GM21723 (cell line): ENCODE measurements around the gene NPRL2.

ENCODE experiments used
- ATAC-seq: cut with Tn5 transposase; IDR thresholded peaks from one replicate; pipeline ENCODE4 v1.9.1; 2021; ENCODE audit warnings: mild to moderate bottlenecking, moderate library complexity; ENCODE audit not compliant: unreplicated experiment

The NPRL2 gene

GRCh38 chr3:50373146-50374051 is 22.8 kb upstream of the NPRL2 start:
- ATAC-seq: no peak

- no peak for ATAC-seq
Measured at GRCh38 chr3:50372349-50372748, 21.8 kb upstream of the NPRL2 start.

- no peak for ATAC-seq
Measured at GRCh38 chr3:50371133-50371685, 20.6 kb upstream of the NPRL2 start.

GRCh38 chr3:50370594-50370993 is 20.0 kb upstream of the NPRL2 start:
- no peak for ATAC-seq

GRCh38 chr3:50369012-50369670 is 18.6 kb upstream of the NPRL2 start:
- no peak for ATAC-seq

DNA sequence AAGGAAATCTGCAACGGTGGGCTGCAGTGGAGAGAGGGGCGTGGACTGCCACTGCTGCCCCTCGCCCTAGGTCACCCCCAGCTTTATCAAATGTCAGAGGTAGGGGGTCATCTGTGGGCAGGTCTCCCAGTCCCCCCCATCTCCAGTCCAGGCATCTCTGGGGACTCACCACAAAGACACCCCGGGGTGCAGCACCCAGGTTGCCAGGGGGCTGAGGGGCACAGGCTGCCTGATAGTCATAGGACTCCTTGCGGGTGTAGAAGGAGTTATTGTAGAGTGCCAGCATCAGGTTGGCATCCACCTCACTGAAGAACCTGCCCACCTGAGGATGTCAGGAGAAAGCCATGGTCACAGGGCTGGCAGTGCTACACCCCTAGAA is 15.3 kb upstream of the NPRL2 start:
- ATAC-seq: no peak

DNA sequence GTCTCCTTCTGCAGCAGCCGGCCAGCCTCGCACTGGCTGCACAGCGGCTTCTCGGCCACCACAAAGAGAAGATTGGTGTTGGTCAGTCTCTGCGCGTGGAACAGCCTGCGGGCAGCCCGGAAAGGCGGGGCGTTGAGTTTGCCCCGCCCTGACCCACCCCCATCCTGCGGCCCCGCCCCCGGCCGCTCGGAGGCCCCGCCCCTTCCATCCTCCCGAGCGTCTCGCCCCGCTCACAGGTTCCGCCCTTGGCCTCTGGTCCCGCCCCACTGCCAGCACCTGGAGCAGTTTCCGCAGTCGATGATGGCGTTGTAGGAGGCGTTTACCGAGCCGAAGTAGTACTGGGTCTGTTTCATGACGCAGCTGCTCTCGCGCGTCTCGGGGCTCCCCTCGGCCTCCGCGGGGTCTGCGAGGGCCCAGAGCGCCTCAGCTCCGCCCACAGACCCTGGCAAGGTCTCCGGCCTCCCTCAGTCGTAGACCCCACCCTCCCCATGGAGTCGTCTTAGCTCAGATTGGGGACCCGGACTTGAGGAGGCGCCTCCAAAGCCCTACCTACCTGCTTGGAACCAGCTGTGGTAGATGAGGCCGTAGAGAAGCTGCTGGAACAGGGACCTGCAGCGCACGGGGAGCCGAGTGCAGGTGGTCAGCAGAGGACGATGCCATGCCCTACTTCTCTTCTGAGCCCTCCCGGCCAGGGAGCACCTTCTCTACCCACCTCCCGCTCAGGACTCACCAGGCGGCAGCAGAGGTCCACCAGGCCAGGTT is 14.7 kb upstream of the NPRL2 start:
- peak; percentile 85 for ATAC-seq

GRCh38 chr3:50364573-50365079 is 14.1 kb upstream of the NPRL2 start:
- no peak for ATAC-seq

DNA sequence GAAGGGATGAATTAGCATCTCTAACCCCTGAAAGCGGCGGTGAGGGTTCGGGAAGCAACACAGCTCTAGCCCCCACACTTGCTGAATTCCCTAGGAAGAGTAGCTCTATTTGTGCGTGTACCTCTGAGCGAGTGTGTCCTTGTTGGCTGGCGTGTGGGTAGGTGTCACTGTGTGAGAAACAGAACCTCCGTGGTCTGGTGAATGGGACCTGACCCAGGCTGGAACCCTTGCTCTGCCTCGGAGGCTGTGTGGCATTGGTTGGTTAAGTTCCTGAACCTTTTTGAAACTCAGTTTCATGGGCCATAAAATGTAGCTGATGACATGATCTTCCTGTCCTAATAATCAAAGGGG is 9.2 kb upstream of the NPRL2 start:
- peak; percentile 15 for ATAC-seq

DNA sequence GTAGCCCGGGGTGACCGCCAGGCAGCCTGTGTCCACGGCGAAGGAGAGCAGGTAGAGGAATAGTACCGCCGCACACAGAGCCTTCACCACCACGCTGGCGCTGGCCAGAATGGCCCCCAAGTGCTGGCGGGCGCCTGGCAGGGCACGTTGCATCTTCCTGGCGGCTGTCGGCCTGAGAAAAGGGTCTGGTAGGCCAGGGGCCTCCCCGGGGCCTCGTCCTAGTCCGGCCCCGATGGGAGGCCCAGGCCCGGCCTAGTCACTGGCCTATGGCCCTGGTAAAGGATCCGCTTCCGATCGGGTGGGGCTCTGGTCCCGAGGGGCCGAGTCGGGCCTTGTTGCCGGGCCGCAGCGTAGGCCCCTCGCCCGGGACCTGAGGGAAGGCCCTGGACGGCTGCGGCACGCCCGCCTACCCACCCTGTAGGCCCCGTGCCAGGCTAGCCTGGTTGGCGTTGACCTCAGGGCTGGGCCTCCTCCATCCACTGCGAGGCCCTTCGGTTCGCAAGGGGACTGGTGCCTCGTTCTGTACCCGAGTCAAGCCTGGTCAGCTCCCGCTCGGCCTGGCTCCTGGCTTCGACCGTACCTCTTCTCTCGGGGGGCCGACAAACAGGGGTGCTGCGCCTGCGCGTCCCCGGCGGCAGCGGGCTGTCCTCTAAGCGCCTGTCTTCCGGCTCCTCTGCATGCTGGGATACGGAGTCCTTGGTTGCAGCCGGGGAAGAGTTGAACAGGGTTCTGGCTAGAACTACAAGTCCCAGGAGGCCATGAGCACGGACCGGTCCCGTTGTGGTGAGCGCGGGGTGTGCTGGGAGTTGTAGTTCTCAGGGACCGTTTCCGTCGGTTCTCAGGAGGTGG is 8.6 kb upstream of the NPRL2 start, which contains the start of gene TMEM115:
Gene TMEM115, minus strand, starts transcription at position 611 of the 849 bp plus-strand sequence. Its CDS starts 458 bp downstream, at position 153.
- ATAC-seq: peak; percentile 99

- no peak for ATAC-seq
Measured at GRCh38 chr3:50358355-50358910, 7.9 kb upstream of the NPRL2 start.

DNA sequence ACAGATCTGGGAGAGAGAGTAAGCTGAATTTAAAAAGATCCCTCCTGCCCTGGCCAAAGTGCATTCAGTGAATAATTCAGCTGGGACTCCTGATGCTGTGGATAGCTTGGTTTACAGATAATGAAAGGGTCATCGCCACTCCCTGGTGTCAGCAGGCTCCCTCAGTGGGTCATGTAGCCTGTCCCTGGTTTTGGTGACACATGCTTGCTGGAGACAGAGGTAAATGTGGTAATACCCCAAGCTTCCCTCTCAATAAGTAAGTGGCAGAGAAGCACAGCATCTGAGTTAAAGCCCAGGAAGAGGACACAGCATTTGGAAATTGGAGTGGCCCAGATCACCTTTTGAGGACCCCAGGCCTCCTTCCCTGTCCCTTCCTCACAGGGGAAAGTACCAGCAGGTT is 6.9 kb upstream of the NPRL2 start:
- ATAC-seq: no peak

DNA sequence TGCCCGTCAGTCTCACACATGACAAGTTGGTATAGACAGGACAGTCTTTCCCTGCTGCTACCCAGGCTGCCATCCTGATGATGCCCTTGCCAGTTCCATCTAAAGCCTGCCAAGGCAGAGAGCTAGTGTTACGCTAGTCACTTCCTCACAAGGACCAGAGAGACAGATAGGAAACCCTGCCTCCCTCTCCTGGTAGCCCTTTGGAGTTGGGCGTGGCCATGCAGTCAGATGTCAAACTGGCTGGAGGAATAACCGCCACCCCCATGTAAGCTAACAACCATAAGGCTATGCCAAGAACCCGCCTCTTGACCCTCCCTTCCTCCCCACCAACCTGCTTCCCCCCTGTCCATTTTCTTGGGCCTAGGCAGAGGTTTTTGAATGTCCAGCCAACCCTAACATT is 6.0 kb upstream of the NPRL2 start:
- ATAC-seq: no peak

- ATAC-seq: no peak
Measured at GRCh38 chr3:50355829-50356552, 5.4 kb upstream of the NPRL2 start.

DNA sequence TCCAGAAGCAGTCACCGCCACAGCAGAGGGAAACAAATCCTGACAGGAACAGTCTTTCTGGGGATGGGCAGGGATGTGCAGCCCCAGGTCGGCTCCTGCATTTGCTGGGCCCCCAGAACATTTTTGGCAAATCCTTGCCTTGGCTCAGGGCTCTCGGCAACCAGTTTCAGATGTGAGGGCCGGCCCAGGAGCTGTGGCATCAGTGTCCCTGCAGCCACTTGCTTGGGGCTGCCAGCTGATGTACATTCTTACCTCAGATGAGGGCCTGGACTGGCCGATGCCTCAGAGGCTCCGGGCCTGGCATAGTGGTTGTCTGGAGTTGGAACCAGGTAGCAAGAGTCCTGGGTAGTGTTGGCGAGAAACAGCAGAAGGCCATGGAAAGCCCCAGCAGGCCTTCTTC is 4.3 kb upstream of the NPRL2 start:
- no peak for ATAC-seq

DNA sequence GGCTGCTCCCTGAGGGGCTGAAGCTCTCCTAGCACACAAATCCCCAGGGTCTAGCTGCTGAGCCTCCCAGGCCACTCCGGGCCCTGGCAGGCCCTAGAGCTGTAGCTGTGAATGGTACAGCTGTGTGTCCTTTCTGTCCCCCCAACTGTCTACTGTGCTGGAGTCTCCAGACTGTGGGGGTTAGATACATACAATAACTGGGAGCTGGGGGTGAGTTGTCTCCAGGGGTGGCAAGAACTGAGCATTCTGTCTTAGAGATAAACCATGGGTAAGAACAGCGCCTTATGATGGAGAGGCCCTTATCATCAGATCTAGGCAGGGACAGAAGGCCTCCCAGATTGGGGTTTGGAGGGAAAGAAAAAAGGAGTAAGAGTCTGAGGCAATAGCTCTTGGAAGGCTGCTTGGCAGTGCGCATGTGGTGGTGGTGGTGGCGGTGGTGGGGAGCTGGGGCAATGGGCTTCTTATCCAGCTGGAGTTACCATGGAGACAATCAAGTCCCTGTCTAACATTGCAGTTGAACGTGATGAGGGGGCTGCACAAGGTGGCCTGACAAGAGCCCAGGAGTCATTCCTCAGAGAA is 3.7 kb upstream of the NPRL2 start:
- no peak for ATAC-seq

DNA sequence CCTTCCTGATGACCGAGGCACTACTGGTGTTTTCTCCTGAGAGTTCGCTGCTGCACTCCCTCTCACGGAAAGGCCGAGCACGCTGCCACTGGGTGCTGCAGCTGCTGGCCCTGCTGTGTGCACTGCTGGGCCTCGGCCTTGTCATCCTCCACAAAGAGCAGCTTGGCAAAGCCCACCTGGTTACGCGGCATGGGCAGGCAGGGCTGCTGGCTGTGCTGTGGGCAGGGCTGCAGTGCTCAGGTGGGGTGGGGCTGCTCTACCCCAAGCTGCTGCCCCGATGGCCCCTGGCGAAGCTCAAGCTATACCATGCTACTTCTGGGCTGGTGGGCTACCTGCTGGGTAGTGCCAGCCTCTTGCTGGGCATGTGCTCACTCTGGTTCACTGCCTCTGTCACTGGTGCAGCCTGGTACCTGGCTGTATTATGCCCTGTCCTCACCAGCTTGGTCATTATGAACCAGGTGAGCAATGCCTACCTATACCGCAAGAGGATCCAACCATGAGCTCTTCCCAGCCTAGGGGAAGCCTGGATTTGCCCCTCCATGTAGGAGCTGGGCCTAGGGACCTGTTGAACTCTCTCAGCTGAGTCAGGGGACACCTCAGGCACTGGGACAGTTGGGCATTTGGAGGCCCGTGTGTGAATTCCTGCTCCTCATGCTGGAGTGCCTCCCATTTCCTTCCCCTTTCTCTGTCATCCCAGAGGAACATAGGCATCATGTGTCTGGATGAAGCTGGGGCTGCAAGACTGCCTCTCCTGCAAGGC is 2.9 kb upstream of the NPRL2 start:
- no peak for ATAC-seq

- no peak for ATAC-seq
Measured at GRCh38 chr3:50352781-50353180, 2.2 kb upstream of the NPRL2 start.
